ENCODE measurements around the gene ATP8A2.

The ATP8A2 gene

DNA sequence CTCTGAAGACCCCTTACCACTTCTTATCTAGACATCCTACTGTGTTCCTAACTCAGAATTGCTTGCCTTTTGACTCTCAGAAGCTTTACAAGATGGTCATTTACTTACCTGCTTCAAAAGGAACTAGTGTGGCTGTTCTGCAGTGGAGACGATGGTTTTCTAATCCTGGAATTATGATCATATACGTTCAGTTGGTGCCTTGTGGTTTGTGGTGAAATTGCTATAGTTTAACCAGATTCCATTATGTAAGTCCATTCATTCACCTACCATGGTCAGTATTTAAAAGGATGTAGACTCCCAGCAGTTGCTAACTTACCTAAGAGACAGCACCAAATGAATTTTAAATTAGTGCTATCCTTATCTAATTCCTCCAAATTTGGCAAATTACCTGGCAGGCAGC, 469.2 kb downstream of the ATP8A2 start:
- DNase-seq (ENCODE audit: low read depth), result no peak
- TF ChIP-seq, protein P1, sequence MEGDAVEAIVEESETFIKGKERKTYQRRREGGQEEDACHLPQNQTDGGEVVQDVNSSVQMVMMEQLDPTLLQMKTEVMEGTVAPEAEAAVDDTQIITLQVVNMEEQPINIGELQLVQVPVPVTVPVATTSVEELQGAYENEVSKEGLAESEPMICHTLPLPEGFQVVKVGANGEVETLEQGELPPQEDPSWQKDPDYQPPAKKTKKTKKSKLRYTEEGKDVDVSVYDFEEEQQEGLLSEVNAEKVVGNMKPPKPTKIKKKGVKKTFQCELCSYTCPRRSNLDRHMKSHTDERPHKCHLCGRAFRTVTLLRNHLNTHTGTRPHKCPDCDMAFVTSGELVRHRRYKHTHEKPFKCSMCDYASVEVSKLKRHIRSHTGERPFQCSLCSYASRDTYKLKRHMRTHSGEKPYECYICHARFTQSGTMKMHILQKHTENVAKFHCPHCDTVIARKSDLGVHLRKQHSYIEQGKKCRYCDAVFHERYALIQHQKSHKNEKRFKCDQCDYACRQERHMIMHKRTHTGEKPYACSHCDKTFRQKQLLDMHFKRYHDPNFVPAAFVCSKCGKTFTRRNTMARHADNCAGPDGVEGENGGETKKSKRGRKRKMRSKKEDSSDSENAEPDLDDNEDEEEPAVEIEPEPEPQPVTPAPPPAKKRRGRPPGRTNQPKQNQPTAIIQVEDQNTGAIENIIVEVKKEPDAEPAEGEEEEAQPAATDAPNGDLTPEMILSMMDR (conservative IDR thresholded peaks at IDR 0.05; ENCODE audit: low read depth, low read length), result no peak
- no peak overlapping the region for H3K4me3 ChIP-seq (ENCODE audit: low read depth, low read length)

DNA sequence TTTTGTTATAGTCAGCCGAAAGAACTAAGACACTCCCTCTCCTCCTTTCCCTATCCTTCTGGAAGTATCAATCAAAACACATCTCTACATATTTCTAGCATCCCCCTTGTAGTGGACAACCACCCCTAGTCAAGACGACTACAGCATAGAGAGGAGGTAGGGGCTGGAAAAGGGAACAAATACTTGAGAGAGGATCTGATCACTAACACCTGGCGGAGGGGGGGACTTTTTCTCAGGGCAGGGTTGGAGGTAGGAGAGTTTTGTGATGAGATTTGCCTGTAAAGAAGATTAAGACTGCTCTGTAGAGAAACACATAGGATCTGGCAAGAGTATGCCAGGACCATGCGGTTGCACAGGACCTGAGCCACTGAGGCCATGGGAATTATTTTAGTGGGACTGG, 471.9 kb downstream of the ATP8A2 start:
- H3K4me3 ChIP-seq (ENCODE audit: low read depth, low read length), result no peak overlapping the region
- no peak for DNase-seq (ENCODE audit: low read depth)
- TF ChIP-seq, protein P1 (conservative IDR thresholded peaks at IDR 0.05; ENCODE audit: low read depth, low read length), result no peak

DNA sequence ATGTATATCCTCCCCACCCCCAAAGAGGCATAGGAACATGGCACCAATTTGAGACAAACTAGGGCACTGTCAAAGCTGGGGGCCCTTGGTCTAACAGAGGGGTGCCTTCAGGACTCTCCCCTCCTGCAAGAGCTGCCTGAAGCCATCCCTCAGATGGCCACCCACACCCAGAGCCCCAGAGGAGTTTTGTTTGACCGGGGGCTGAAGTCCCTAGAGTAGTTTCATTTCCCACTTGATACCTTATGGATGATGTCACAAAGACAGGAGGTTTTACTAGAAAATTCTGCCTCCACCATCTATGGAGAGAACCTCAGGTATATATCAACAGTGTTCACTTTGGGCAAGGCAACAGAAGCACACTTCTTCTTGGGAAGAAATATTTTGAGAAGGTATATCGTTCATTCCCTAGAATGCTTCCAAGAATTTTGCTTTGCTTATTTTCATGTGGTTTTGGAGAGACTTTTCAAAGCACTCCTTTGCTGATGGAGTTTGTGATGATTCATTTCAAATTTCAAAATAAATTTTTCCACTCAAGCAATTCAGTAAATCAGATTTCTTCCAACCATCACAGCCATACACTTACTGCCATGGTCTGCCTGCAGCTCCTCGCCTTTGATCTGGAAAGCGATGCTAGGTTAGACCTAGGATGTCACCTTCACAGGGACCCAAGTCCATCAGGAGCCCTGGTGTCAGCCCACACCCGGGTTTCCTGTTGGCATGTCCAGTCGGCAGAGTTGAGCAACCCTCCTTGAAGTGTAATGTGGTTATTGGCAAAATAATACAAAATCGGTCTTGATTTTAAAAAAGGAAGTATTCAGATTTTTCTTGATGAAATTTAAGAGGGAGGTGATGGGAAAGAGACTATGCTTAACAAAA, 473.0 kb downstream of the ATP8A2 start:
- TF ChIP-seq, protein P1 (conservative IDR thresholded peaks at IDR 0.05; ENCODE audit: low read depth, low read length), result no peak
- no peak overlapping the region for H3K4me3 ChIP-seq (ENCODE audit: low read depth, low read length)
- no peak for DNase-seq (ENCODE audit: low read depth)

DNA sequence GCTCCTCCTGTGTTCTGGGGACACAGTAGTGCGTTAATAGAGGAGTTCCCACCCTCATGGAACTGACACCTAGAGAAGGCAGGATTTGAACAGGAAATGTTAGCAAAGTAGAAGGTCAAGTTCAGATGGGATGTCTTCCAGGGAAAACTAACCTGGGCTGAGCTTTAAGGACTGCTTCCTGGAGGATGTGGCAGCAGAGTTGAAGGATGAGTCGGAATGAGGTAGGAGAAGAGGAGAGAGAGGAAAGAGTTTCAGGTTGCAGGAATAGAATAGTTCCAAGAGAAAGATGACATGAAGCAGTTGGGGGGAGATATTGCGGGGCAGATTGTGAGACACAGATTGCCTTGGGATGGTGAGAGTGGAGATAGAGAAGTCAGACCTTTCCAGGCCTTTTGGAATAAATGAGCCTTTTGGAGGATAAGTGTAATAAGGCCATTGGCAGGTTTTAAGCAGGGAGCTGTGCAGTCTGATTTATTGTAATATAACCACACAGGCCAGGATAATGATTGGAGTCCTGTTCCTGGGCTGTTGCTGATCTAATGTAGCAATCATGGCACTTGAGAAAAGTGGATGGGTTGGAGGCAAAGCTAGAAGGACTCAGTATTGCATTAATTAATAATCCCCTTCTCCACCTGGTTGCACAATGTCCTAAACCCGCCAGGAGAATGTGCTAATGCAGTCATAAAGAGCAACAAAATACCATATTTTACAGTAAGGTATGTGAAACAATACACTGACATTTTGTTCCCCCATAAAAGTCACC, 474.6 kb downstream of the ATP8A2 start:
- DNase-seq (ENCODE audit: low read depth), result no peak

DNA sequence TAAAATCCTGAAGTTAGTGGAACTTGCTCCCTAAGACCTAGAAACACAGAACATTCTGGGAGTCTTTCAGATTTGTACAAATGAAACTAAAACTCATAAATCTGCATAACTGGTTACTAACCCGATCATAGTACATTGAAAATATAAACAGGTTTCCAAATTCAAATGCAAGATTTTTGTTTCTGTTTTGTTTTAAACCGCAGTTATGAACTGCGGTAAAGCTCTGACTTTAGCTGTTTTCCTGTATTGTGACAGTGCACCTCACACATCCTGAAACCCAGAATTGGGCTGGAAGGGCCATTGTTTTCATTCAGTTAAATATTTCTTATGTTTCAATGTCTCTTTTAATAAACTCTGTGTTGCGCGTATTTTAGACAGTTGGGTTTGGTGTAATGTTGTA, 475.4 kb downstream of the ATP8A2 start:
- TF ChIP-seq, protein P1 (conservative IDR thresholded peaks at IDR 0.05; ENCODE audit: low read depth, low read length), result no peak
- H3K4me3 ChIP-seq (ENCODE audit: low read depth, low read length), result no peak overlapping the region
- DNase-seq (ENCODE audit: low read depth), result no peak

More for the DNA sequence above, 474.6 kb downstream of the ATP8A2 start:
- TF ChIP-seq, protein P1 (conservative IDR thresholded peaks at IDR 0.05; ENCODE audit: low read depth, low read length), result no peak
- H3K4me3 ChIP-seq (ENCODE audit: low read depth, low read length), result no peak overlapping the region

DNA sequence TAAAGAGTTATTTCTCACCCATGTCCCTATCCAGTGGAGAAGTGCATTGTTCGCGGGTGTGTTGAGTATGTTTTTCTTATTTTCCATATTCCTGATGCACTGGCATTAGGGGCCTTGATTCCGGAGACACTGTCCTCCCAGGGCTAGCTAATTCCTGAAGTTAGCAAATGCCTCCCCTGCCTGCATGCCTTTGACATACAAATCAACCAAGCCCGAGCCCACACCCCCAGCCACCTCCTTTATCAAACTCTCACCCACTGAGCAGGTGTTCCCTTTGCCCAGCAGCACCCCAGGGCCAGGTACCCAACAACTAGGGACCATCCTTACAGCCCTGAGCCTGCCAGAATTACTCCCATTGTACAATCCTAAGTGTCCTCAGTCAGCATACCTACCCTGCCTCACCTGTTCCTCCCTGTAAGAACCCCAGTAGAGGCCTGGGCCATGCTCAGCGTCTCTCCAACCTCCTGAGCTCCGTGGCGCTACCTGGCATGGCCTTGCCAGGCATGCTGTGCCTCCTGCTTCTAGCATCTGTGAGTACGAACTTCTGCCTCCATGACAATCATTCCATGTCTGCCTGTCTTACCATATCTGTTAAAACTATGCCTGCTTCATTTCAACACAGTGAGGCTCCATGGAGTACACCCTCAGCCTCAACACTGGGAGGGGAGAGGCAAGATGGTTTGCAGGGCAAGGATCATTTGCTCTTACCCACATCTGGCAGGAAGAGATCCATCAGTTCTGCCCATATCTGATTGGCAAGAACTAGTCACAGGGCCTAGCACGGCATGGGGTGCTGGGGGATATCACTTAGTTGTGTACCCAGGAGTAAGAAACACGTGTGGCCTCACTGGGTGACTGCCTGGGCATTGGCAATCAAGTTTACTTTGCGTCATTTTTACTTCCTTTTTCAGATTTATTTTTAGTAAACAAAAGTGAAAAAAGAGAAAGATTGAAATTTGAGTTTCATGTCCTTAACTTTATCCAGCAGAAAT, 476.2 kb downstream of the ATP8A2 start:
- H3K4me3 ChIP-seq (ENCODE audit: low read depth, low read length), result no peak overlapping the region
- TF ChIP-seq, protein P1 (conservative IDR thresholded peaks at IDR 0.05; ENCODE audit: low read depth, low read length), result no peak
- DNase-seq (ENCODE audit: low read depth), result no peak

Data from choroid plexus epithelial cell (primary cell).